Measurements from ENCODE around the gene IGDCC3. TPM values are rescaled to one million over a fixed set of nuclear protein-coding genes. Genes with fewer than 3 reads are reported as not detected.
A peak's percentile ranks its signal among the peaks of the same experiment; 100 is the strongest.

The IGDCC3 gene
- total RNA-seq, 4 donors from 2014 or later, result not detected

DNA sequence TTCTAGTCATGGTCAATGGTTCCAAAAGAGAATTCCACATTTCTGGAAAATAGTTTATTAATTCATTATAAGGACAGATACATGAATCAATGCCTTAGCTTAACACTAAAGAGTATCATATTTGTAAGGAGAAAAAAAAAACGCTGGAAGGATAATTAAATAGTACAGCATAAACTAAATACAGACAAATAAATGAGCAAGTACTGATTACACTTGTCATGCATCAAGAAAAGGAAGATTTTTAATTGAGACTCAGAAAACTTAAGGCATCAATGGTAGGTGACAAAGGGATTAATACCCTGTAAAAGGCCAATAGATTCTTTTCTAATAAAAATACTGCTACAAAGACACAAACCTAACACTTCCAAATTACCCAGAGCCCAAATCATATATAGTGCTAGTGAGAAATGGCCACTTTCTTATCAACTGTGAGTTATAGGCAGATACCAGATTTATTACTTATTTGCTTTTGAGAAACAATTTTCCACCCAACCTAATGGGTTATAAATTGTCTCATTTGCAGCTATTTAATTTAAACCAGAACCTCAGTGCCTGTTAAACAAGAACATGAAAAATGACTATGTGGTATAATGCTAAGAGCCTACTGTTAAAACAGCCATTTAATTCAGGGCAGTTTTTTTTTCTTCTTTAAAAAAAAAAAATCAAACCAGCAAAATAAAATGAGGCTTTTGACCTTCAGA is 3.8 kb upstream of the IGDCC3 start:
- peaks cover 40% of the 10 kb centered on the region for H3K27me3 ChIP-seq
- H3K27ac ChIP-seq, result no peak overlapping the region
- H3K9me3 ChIP-seq, result no peaks in the 10 kb centered on the region
- WGBS, result 86% methylated on average over 1 of the region's 1 CpG
- DNase-seq (ENCODE audit: low spot score in 2 of 2), result no peak
- H3K4me3 ChIP-seq, result no peak overlapping the region
- no peak for TF ChIP-seq POLR2AphosphoS5 (IDR thresholded peaks at IDR 0.05)
- no peaks in the 10 kb centered on the region for H3K36me3 ChIP-seq
- peaks cover 35% of the 10 kb centered on the region for H3K4me1 ChIP-seq

DNA sequence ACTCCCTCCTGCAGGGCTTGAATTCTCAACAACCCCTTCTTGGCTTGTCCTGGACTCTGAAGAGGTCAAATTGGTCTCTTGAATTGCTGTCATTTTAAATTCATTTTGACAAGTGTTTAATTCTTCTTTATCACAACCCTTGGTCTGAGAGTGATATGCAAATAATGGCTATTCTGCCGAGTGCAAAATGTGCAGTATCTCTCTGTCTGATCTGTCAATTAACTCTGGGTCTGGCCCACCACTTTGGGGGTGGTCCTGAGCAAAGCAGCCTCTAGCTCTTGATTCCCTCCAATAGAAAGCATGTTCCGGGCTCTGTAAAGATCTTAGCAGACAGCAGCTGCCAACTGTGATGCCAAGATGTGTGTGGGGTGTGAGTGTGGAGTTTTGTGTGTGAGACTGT is 2.2 kb upstream of the IGDCC3 start:
- peaks cover 56% of the 10 kb centered on the region for H3K27me3 ChIP-seq

DNA sequence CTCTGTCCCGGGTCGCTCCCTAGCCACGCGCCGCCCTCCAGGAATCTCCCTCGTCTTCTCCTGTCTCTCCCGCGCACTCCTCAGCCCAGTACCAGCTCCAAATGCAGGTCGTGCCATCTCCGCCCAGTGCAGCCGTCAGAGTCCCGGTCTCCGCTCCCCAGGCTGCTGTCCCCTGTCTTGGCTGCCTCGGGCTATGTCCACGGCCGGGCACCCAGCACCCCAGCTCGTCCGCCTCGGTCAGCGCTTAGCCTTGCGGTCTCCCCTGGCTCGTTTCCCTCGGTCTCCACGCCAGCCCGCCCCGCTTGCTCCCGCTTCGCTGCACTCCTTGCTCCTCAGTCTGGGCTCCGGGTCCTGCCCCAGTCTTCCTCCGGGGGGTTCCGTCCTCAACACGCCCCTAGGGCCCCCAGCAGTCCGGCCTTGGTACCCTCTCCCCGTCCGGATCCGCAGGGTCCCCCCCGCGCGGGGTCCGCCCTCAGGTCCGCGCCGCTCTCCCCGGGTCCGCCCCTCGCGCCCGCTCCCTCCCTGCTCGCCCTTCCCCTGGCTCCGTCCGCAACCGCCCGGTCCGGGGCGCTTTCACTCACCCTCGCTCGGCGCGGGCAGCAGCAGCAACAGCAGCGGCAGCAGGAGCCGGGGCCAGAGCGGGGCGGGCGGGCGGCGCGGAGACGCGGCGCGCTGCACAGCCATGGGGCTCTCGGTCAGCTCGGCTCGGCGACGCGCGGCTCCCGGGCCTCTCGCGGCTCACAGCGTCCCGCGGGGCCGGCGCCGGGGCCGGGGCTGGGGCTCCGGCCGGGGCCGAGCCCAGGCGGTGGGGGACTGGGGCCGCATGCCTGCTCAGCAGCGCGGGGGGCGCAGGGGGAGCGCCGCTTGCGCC is 462 bp downstream of the IGDCC3 start:
- no peaks in the 10 kb centered on the region for H3K9me3 ChIP-seq
- H3K4me3 ChIP-seq, result peak overlapping the region; percentile 71
- no peak for DNase-seq (ENCODE audit: low spot score in 2 of 2)
- no peak overlapping the region for H3K27ac ChIP-seq
- TF ChIP-seq POLR2AphosphoS5 (IDR thresholded peaks at IDR 0.05), result no peak
- TF ChIP-seq EP300 (IDR thresholded peaks at IDR 0.05), result no peak
- TF ChIP-seq POLR2A (IDR thresholded peaks at IDR 0.05), result no peak
- TF ChIP-seq, protein P1, sequence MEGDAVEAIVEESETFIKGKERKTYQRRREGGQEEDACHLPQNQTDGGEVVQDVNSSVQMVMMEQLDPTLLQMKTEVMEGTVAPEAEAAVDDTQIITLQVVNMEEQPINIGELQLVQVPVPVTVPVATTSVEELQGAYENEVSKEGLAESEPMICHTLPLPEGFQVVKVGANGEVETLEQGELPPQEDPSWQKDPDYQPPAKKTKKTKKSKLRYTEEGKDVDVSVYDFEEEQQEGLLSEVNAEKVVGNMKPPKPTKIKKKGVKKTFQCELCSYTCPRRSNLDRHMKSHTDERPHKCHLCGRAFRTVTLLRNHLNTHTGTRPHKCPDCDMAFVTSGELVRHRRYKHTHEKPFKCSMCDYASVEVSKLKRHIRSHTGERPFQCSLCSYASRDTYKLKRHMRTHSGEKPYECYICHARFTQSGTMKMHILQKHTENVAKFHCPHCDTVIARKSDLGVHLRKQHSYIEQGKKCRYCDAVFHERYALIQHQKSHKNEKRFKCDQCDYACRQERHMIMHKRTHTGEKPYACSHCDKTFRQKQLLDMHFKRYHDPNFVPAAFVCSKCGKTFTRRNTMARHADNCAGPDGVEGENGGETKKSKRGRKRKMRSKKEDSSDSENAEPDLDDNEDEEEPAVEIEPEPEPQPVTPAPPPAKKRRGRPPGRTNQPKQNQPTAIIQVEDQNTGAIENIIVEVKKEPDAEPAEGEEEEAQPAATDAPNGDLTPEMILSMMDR (IDR thresholded peaks at IDR 0.05), result no peak
- under 1% methylated on average over 29 of the region's 99 CpGs for WGBS
- H3K27me3 ChIP-seq, result peaks cover 76% of the 10 kb centered on the region
- H3K36me3 ChIP-seq, result no peaks in the 10 kb centered on the region
- H3K4me1 ChIP-seq, result peaks cover 23% of the 10 kb centered on the region

More for the DNA sequence above, 2.2 kb upstream of the IGDCC3 start:
- 81% methylated on average over 2 of the region's 2 CpGs for WGBS
- TF ChIP-seq POLR2A (IDR thresholded peaks at IDR 0.05) (no peak), EP300 (IDR thresholded peaks at IDR 0.05) (no peak), POLR2AphosphoS5 (IDR thresholded peaks at IDR 0.05) (no peak)
- TF ChIP-seq, protein P1 (IDR thresholded peaks at IDR 0.05), result no peak
- Histone ChIP-seq H3K9me3 (no peaks in the 10 kb centered on the region), H3K27ac (no peak overlapping the region), H3K4me3 (no peak overlapping the region), H3K36me3 (no peaks in the 10 kb centered on the region), H3K4me1 (peaks cover 31% of the 10 kb centered on the region)
- no peak for DNase-seq (ENCODE audit: low spot score in 2 of 2)

DNA sequence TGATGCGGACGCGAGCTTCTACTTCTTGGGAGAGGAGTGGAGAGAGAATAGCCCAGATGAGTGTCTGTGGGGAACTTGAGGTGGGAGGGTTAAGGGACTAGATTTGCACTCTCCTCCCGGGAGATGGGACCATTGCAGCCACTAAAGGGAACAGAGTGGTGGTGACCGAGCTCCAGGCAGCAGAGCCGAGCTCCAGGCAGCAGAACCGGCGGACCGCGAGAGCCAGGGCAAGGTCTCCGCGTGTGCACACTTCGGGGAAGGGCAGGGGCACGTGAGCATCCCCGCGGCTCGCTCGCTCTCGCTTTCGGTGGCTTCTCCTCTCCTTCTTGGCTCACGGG is 1.1 kb downstream of the IGDCC3 start:
- H3K27me3 ChIP-seq, result peaks cover 79% of the 10 kb centered on the region
- no peak for DNase-seq (ENCODE audit: low spot score in 2 of 2)
- peaks cover 23% of the 10 kb centered on the region for H3K4me1 ChIP-seq
- peak overlapping the region; percentile 71 for H3K4me3 ChIP-seq
- 0% methylated on average over 12 of the region's 21 CpGs for WGBS
- no peaks in the 10 kb centered on the region for H3K9me3 ChIP-seq
- H3K36me3 ChIP-seq, result no peaks in the 10 kb centered on the region
- no peak overlapping the region for H3K27ac ChIP-seq
- TF ChIP-seq EP300 (IDR thresholded peaks at IDR 0.05) (no peak), POLR2AphosphoS5 (IDR thresholded peaks at IDR 0.05) (no peak), POLR2A (IDR thresholded peaks at IDR 0.05) (no peak)
- TF ChIP-seq, protein P1 (IDR thresholded peaks at IDR 0.05), result no peak

DNA sequence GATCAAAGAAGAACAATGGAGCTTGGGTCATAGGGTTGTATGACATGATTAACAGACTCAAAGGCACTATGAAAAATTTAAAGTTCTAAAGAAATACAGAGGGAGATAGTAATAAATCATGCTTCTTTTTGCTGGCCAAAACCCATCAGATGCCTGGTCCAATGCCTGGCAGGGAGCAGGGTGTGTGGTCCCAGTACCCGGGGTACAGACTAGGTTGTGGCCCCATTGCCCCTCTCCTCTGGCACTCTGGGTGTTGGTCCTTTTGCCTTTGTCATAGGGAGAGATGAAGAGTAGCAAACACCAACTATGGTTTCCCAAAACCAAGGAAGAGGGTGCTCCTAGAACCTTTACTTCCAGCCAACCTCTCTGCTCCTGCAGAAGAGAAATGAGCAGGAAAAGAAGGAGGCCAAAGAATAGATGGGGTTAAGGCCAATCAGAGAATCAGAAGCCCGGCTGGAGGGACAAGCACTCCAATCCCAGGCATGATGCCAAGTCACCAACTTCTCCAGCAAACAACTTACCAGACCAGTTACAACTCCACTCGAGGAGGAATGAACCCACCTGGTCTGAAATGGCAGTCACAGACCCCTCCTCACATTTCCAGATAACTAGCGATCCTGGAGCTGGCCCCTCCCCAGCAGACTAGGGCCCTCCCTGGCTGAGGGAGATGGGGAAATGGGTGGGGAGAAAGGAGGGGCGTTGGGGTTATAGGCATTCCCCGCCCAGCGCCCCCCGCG is 1.8 kb downstream of the IGDCC3 start:
- H3K4me3 ChIP-seq, result no peak overlapping the region
- WGBS, result 15% methylated on average over 9 of the region's 9 CpGs
- DNase-seq (ENCODE audit: low spot score in 2 of 2), result peak in 1 of 2 donors; percentile 42
- TF ChIP-seq EP300 (IDR thresholded peaks at IDR 0.05) (no peak), POLR2AphosphoS5 (IDR thresholded peaks at IDR 0.05) (no peak), POLR2A (IDR thresholded peaks at IDR 0.05) (no peak)
- TF ChIP-seq, protein P1 (IDR thresholded peaks at IDR 0.05), result no peak
- H3K36me3 ChIP-seq, result no peaks in the 10 kb centered on the region
- peaks cover 23% of the 10 kb centered on the region for H3K4me1 ChIP-seq
- no peaks in the 10 kb centered on the region for H3K9me3 ChIP-seq
- no peak overlapping the region for H3K27ac ChIP-seq
- peaks cover 75% of the 10 kb centered on the region for H3K27me3 ChIP-seq

Measured in suprapubic skin (tissue), 4 donors.